NCI-H526 (cell line): ENCODE results near the gene RGS10.
A peak's percentile ranks its signal among the peaks of the same experiment; 100 is the strongest.

ENCODE experiments used
- DNase-seq, 2 experiments: peaks; one replicate each; lab custom pipeline; 2025; lab: John Stamatoyannopoulos, UW

RGS10 gene

GRCh38 chr10:119496273-119496672, 46.2 kb downstream of the RGS10 start:
- no peak for DNase-seq

DNA sequence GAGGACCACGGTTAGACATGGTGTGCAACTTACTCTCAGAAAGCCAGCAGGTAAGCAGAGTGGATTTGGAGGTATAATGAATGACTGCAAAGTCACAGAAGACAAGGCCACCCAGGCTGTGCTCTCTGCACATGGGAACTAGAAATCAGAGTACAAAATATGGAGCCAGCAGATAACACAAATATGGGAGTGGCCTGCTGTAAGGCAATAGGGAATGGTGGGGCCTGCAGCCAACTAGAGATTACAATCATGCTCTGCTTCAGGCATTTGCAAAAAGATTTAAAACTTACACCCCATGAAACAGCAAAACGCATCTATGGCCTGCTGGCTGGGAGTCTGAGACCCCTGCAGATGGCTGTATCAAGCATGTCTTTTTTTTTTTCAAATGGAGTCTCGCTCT, 47.0 kb downstream of the RGS10 start:
- no peak for DNase-seq

DNA sequence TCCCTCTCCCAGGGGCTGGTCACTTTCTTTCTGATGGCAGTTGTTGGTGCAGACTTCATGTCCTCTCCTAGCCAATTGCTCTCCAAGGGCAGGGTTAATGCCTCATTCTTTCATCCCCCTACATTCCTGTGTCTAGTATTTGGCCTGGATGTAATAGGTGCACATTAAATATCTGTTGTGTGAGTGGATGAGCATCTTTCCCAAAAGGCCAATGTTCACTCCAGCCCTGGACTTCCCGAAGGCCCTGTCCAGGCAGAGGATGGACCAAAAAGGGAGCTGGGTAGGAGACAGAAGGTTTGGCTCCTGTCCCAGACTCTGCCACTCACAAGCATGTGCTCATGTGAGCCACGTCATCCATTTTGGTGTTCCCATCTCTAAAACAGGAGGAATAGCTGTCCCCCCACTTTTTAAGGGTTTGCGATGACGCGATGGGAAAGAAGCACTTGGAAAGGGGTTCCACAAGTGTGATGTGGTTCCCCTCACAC, 47.5 kb downstream of the RGS10 start:
- DNase-seq, result no peak

- no peak for DNase-seq
These were observed 48.1 kb downstream of the RGS10 start for GRCh38 chr10:119494236-119495020.

DNA sequence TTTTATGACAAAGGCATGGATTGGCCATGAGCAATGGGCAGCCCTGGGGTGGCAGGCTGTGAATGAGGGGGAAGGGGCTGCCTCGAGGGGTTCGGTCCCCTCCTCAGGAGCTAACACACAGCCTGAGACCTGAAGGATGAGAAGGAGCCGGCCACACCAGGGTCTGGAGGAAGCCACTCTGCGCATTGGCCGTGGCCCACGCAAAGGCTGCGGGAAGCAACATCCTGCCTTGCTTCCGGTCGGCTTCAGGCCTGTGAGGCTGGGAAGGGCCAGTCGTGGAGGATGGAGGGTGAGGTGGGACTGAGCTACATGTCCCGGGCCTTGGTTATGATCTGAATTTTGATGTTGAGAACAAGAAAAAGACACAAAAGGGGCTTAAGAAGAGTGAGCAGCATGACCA, 49.4 kb downstream of the RGS10 start:
- DNase-seq, result no peak

- DNase-seq, result no peak
These were observed 50.4 kb downstream of the RGS10 start for GRCh38 chr10:119491966-119492757.

DNA sequence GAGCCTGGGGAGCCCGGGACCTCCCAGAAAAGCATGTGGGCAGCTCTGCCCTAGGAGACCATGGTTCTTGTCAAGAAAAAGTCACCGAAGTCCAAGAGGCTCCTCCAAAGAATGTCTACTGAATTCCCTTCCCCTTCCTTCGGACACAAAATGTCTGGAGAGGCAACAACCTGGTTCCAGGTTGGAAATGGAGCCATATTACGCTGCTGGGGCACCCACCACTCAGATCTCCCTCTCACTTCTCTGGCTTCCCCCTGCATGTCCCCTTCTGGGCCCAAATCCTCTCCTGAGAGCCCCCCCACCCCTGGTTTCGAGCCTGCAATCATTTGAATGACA, 52.6 kb downstream of the RGS10 start:
- no peak for DNase-seq

DNA sequence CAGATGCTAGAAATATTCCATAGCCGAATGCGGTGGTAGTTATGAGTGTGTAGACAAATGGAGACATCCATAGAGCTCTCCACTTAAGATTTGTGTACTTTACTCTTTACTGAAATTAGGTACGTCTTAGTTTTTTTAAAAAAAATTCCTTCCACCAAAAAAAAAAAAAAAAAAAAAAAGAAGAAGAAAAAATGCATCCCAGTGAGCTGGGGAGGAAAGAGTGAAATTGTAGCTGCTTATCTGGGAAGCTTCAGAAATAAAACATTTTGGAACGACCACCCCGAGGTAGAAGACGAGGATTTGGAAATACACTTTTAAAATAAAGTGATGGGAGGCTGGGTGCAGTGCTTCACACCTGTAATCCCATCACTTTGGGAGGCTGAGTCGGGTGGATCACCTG, 53.8 kb downstream of the RGS10 start:
- no peak for DNase-seq

- no peak for DNase-seq
These were observed 58.7 kb downstream of the RGS10 start for GRCh38 chr10:119483839-119484238.

GRCh38 chr10:119483001-119483400, 59.5 kb downstream of the RGS10 start:
- DNase-seq, result no peak

- no peak for DNase-seq
These were observed 60.6 kb downstream of the RGS10 start for GRCh38 chr10:119481781-119482426.

GRCh38 chr10:119480667-119481066, 61.9 kb downstream of the RGS10 start:
- DNase-seq, result no peak

GRCh38 chr10:119479532-119479931, 63.0 kb downstream of the RGS10 start:
- DNase-seq, result no peak

- DNase-seq, result no peak
These were observed 63.6 kb downstream of the RGS10 start for GRCh38 chr10:119478811-119479341.

GRCh38 chr10:119478111-119478802, 64.3 kb downstream of the RGS10 start:
- peak in 1 of 2 experiments; percentile 30 for DNase-seq

GRCh38 chr10:119477444-119477843, 65.1 kb downstream of the RGS10 start:
- DNase-seq, result peak; percentile 60 to 68

GRCh38 chr10:119474606-119475005, 67.9 kb downstream of the RGS10 start:
- DNase-seq, result no peak

DNA sequence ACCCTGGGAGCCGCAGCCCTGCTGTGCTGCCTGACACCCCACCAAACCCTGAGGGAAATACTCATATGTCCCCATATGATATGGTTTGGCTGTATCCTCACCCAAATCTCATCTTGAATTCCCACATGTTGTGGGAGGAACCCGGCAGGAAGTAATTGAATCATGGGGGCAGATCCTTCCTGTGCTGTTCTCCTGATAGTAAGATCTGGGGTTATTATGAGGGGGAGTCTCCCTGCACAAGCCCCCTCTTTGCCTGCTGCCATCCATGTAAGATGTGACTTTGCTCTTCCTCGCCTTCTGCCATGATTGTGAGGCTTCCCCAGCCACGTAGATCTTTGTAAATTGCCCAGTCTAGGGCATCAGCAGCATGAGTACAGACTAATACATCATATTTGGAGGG, 68.7 kb downstream of the RGS10 start:
- no peak for DNase-seq

GRCh38 chr10:119470920-119471702, 71.4 kb downstream of the RGS10 start:
- no peak for DNase-seq

DNA sequence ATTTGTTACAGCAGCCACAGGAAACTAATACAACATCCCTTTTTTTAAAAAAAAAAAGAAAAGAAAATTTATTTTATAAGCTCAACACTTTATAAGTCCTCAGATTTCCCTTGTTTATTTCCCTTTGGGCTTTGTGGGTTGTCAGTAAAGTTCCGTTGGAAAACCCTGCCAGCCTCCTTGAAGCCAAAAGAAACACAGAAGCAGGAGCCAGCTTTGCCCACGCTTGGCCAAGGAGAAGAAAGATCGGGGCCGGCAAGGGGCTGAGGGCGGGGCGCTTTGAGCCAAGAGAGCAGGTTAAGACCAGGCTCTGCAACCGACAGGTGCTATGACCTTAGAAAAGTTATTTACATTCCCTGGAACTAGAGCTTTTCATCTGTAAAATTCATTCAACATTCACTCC, 72.7 kb downstream of the RGS10 start:
- DNase-seq, result no peak

DNA sequence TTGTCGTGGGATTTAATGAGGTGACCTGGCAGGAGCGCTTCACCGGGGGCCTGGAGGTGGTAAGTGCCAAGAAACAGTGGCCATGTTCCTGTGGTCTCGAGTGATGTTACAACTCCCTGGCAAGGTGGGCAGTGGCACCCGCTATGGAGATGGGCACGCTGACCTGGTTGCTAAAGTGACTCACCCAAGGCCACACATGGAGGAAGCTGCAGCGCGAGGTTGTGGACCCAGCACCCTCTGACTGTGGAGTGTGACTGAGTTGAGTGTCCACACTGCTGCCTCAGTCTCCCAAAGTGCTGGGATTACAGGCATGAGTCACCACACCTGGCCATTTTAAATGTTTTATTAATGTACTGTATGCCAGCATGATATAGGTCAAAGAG, 73.2 kb downstream of the RGS10 start:
- DNase-seq, result no peak
